ENCODE results near the gene RABL6.
A peak's percentile ranks its signal among the peaks of the same experiment; 100 is the strongest.
"Not testable (repeated sequence)": the region's sequence is repeated elsewhere in the genome, so short reads cannot be mapped to it uniquely, and the experiment has no call there.

Gene RABL6

DNA sequence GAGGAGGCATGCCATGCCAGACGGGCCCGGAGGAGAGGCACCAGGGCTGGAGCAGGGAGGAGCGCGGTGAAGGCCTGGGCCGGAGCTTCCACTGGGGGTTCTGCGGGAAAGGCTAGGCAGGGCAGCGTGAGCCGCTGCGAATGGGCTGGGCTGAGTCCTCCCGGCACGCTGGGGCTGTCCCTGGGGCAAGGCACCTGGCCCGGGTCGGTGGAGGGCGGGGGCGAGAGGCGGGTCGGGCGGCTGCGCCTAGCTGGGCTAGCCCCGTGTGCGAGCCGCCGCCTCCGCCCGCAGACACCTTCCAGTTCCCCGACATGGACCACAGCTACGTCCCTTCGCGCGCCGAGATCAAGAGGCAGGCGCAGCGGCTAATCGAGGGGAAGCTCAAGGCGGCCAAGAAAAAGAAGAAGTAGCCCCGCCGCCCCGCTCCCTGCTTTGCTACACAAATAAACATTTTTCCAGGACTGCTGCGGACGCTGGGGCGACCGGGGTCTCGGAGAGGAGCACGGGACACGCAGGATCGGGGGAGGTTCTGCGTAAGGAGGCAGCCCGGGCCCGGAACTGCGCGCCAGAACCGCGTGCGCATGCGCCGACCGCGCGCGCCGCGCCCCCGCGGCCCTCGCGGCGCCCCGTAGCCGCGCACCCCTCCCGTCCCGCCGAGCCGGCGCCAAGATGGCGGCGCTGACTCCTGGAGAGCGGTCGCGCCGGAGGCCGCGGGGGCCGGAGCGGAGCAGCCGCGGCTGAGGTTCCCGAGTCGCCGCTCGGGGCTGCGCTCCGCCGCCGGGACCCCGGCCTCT lies at the start of gene RABL6:
Gene RABL6, plus strand, starts transcription at position 668 of the 794 bp plus-strand sequence. CDS start 249 bp downstream, outside the sequence.
- DNase-seq (ENCODE audit: low read depth in 1 of 2, low spot score in 1 of 2) = peak; percentile 83 to 98
- TF ChIP-seq JUND (IDR thresholded peaks at IDR 0.05; ENCODE audit: low read depth) = no peak

GRCh38 chr9:136759001-136759400 lies 48.7 kb upstream of the RABL6 start:
- in situ Hi-C loops (cut with HindIII; ENCODE audit: low pct_unique_long_range_greater_than_20kb, low sequenced_read_pairs) = no loop called here
- no peak for TF ChIP-seq JUND (IDR thresholded peaks at IDR 0.05; ENCODE audit: low read depth)
- no peak for DNase-seq (ENCODE audit: low read depth in 1 of 2, low spot score in 1 of 2)

More for the DNA sequence above, at the start of gene RABL6:
- in situ Hi-C loops (cut with HindIII; ENCODE audit: low pct_unique_long_range_greater_than_20kb, low sequenced_read_pairs) = no loop called here

GRCh38 chr9:136759436-136760325 lies 48.1 kb upstream of the RABL6 start:
- DNase-seq (ENCODE audit: low read depth in 1 of 2, low spot score in 1 of 2) = no peak
- no peak for TF ChIP-seq JUND (IDR thresholded peaks at IDR 0.05; ENCODE audit: low read depth)
- in situ Hi-C loops (cut with HindIII; ENCODE audit: low pct_unique_long_range_greater_than_20kb, low sequenced_read_pairs) = no loop called here

DNA sequence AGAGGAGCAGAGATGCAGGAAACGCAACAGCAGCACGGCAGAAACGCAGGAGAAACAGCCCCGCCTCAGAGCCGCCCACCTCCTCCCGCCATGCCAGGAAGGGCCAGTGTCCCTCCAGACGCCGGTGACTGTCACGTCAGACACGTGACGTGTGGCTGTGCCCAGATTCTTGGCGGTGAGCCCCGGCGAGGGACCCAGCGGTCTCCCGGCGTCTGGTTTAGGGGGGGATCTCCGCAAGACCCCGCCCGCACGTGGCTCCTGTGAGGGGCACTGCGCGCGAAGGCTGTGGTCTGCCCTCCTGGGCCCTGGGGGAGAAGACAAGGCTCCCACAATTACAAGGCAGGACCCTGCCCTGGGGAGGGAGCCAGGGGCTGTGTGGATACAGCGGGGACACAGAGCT lies 47.3 kb upstream of the RABL6 start:
- in situ Hi-C loops (cut with HindIII; ENCODE audit: low pct_unique_long_range_greater_than_20kb, low sequenced_read_pairs) = no loop called here
- no peak for DNase-seq (ENCODE audit: low read depth in 1 of 2, low spot score in 1 of 2)
- TF ChIP-seq JUND (IDR thresholded peaks at IDR 0.05; ENCODE audit: low read depth) = no peak

DNA sequence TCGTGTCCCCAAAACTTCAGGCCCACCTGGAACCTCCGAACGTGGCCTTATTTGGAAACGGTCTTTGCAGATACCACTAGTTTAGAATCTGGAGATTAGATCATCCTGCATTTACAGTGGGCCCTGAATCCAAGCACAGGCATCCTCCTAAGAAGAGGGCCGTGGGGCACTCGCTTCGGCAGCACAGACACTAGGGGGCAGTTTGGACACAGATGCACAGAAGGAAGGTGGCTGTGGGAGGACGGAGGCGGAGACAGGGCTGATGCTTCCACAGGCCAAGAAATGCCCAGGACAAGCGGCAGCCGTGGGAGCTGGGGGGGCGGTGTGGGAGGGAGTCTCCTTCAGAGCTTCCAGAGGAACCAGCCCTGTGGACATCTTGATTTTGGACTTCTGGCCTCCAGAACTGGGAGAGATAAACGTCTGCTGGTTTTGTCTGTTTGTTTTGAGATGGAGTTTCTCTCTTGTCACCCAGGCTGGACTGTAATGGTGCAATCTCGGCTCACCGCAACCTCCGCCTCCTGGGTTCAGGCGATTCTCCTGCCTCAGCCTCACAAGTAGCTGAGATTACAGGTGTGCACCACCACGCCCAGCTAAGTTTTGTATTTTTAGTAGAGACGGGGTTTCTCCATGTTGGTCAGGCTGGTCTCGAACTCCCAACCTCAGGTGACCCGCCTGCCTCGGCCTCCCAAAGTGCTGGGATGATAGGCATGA lies 46.8 kb upstream of the RABL6 start:
- DNase-seq (ENCODE audit: low read depth in 1 of 2, low spot score in 1 of 2) = peak; percentile 81 to 87
- in situ Hi-C loops (cut with HindIII; ENCODE audit: low pct_unique_long_range_greater_than_20kb, low sequenced_read_pairs) = not testable (repeated sequence)

- no peak for DNase-seq (ENCODE audit: low read depth in 1 of 2, low spot score in 1 of 2)
- in situ Hi-C loops (cut with HindIII; ENCODE audit: low pct_unique_long_range_greater_than_20kb, low sequenced_read_pairs) = no loop called here
- TF ChIP-seq JUND (IDR thresholded peaks at IDR 0.05; ENCODE audit: low read depth) = no peak
Observed at GRCh38 chr9:136761545-136761981, 46.2 kb upstream of the RABL6 start.

GRCh38 chr9:136762221-136762691 lies 45.5 kb upstream of the RABL6 start:
- DNase-seq (ENCODE audit: low read depth in 1 of 2, low spot score in 1 of 2) = no peak
- in situ Hi-C loops (cut with HindIII; ENCODE audit: low pct_unique_long_range_greater_than_20kb, low sequenced_read_pairs) = no loop called here
- TF ChIP-seq JUND (IDR thresholded peaks at IDR 0.05; ENCODE audit: low read depth) = no peak

- no peak for TF ChIP-seq JUND (IDR thresholded peaks at IDR 0.05; ENCODE audit: low read depth)
- peak in 1 of 2 experiments; percentile 85 for DNase-seq (ENCODE audit: low read depth in 1 of 2, low spot score in 1 of 2)
- in situ Hi-C loops (cut with HindIII; ENCODE audit: low pct_unique_long_range_greater_than_20kb, low sequenced_read_pairs) = no loop called here
Observed at GRCh38 chr9:136762915-136763648, 44.7 kb upstream of the RABL6 start.

GRCh38 chr9:136763649-136764035 lies 44.1 kb upstream of the RABL6 start:
- in situ Hi-C loops (cut with HindIII; ENCODE audit: low pct_unique_long_range_greater_than_20kb, low sequenced_read_pairs) = no loop called here
- TF ChIP-seq JUND (IDR thresholded peaks at IDR 0.05; ENCODE audit: low read depth) = no peak

DNA sequence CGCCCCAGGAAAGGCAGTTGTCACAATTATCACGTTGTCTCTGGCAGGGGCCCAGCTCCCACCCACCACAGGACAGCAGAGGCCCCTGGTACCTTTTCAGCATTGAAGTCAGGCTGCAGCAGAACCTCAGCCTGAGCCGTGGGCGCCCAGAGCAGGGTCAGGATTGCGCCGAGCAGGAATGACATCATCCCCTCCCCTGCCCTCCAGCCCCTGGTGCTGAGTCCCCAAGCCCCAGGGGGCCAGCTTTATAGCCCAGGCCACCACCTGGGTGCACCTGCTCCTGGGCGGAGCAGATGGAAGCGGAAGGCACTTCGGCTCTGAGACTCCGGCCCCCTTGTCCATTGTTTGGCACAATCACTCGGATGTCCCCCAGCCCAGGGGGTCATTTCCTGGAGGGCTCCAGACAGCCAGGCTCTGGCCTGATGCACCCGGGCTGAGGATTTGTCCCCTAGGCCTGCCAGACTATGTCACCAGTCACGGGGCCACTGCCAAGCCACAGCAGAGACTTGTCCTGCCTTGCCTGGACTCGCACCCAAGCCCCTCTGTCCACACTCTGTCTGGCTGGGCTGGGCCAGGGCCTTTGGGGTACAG lies 43.4 kb upstream of the RABL6 start, which contains the start of gene LCN15:
Gene LCN15, minus strand, starts transcription at position 218 of the 591 bp plus-strand sequence. Its CDS starts 30 bp downstream, at position 188.
- DNase-seq (ENCODE audit: low read depth in 1 of 2, low spot score in 1 of 2) = no peak
- no peak for TF ChIP-seq JUND (IDR thresholded peaks at IDR 0.05; ENCODE audit: low read depth)
- in situ Hi-C loops (cut with HindIII; ENCODE audit: low pct_unique_long_range_greater_than_20kb, low sequenced_read_pairs) = no loop called here

More at GRCh38 chr9:136763649-136764035, 44.1 kb upstream of the RABL6 start:
- no peak for DNase-seq (ENCODE audit: low read depth in 1 of 2, low spot score in 1 of 2)

GRCh38 chr9:136765041-136765440 lies 42.7 kb upstream of the RABL6 start:
- no peak for DNase-seq (ENCODE audit: low read depth in 1 of 2, low spot score in 1 of 2)
- no peak for TF ChIP-seq JUND (IDR thresholded peaks at IDR 0.05; ENCODE audit: low read depth)
- in situ Hi-C loops (cut with HindIII; ENCODE audit: low pct_unique_long_range_greater_than_20kb, low sequenced_read_pairs) = no loop called here

DNA sequence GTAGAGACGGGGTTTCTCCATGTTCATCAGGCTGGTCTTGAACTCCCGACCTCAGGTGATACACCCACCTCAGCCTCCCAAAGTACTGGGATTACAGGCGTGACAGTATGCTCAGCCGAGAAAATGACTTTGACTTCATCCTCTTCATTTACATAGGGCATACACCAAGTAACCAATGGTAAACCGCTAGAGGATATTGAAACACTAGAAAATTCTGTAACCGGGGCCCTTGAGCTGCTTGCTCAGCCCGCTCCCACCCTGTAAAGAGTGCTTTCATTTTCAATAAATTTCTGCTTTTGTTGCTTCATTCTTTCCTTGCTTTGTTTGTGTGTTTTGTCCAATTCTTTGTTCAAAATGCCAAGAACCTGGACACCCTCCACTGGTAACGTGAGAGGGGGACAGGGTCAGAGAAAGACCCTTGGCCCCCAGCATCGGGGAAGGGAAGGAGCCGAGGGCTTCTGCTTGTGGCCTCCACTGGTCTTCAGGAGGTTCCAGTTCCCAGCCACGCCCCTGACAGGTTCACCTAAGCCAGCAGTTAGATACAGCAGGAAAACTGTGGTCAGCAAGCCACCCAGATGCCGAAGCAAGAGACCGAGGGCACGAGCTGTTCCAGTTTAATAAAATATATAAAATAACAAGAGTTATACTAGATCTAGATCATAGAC lies 41.9 kb upstream of the RABL6 start:
- in situ Hi-C loops (cut with HindIII; ENCODE audit: low pct_unique_long_range_greater_than_20kb, low sequenced_read_pairs); DNase-seq (ENCODE audit: low read depth in 1 of 2, low spot score in 1 of 2): not testable (repeated sequence)

DNA sequence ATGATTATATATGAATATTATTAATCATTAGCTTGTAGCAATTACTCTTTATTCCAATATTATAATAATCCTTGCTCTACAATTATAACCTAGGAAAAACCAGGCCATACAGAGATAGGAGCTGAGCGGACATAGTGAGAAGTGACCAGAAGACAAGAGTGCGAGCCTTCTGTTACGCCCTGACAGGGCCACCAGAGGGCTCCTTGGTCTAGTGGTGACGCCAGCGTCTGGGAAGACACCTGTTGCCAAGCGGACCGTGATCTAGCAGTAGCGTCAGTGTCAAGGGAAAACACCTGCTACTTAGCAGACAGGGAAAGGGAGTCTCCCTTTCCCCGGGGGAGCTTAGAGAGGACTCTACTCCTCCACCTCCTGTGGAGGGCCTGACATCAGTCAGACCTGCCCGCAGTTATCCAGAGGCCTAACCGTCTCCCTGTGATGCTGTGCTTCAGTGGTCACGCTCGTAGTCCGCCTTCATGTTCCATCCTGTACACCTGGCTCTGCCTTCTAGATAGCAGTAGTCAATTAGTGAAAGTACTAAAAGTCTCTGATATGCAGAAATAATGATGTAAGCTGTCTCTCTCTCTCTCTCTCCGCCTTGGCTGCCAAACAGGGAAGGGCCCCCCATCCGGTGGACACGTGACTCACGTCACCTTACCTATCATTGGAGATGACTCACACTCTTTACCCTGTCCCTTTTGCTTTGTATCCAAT lies 41.2 kb upstream of the RABL6 start:
- in situ Hi-C loops (cut with HindIII; ENCODE audit: low pct_unique_long_range_greater_than_20kb, low sequenced_read_pairs) = not testable (repeated sequence)
- DNase-seq (ENCODE audit: low read depth in 1 of 2, low spot score in 1 of 2) = peak in 1 of 2 experiments; percentile 77
